GM18867 (cell line): ENCODE data around the gene KATNAL2.

Experiments
- ATAC-seq: cut with Tn5 transposase; IDR thresholded peaks from one replicate; pipeline ENCODE4 v1.9.1; 2021; ENCODE audit warnings: mild to moderate bottlenecking, moderate library complexity; ENCODE audit not compliant: unreplicated experiment

KATNAL2 gene

GRCh38 chr18:47109720-47110119, 192.3 kb downstream of the KATNAL2 start:
- no peak for ATAC-seq

GRCh38 chr18:47110492-47111274, 193.3 kb downstream of the KATNAL2 start:
- no peak for ATAC-seq

GRCh38 chr18:47113796-47114540, 196.6 kb downstream of the KATNAL2 start:
- ATAC-seq: no peak

GRCh38 chr18:47115205-47115604, 197.8 kb downstream of the KATNAL2 start:
- ATAC-seq: no peak

DNA sequence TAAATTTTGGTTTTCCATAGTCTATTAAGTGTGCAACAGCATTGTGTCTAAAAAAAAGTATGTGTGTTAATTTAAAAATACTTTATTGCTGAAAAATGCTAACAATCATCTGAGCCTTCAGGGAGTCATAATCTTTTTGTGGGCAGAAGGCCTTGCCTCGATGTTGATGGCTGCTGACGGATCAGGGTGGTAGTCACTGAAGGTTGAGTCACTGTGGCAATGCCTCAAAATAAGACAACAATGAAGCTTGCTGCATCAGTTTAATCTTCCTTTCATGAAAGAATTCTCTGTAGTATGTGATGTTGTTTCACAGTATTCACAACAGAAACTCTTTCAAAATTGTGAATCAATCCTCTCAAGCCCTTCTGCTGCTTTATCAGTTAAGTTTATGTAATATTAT, 201.6 kb downstream of the KATNAL2 start:
- ATAC-seq: no peak

DNA sequence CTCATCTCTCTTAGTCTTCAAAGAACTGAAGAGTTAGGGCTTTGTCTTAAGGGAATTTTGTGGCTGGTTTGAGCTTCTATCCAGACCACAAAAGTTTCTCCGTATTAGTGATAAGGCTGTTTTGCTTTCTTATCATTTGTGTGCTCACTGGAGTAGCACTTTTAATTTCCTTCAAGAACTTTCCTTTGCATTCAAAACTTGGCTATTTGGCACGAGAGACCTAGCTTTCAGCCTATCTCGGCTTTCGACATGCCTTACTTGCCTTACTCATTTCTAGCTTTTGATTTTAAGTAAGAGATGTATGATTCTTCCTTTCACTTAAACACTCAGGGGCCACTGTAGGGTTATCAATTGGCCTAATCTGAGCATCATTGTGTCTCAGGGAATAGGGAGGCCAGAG, 203.0 kb downstream of the KATNAL2 start:
- ATAC-seq: peak; percentile 97

DNA sequence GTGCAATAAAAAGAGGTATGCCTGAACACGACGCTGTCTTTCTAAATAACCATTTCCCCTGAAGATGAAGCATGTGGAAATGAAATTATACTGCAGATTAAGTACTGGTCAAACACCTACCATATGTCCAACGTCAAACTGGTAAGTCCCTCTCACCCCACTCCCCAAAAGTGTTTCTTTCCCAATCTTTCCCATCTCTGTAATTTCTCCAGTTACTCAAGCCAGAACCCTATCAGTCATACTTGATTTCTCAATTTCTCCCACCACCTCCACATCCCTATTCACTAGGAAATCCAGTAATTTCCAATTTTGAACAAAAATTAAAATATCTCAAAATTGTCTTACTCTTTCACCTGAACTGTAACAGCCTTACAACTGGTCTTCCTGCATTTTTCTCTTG, 203.7 kb downstream of the KATNAL2 start:
- ATAC-seq: no peak

- no peak for ATAC-seq
Observed at GRCh38 chr18:47141289-47141688, 223.9 kb downstream of the KATNAL2 start.

DNA sequence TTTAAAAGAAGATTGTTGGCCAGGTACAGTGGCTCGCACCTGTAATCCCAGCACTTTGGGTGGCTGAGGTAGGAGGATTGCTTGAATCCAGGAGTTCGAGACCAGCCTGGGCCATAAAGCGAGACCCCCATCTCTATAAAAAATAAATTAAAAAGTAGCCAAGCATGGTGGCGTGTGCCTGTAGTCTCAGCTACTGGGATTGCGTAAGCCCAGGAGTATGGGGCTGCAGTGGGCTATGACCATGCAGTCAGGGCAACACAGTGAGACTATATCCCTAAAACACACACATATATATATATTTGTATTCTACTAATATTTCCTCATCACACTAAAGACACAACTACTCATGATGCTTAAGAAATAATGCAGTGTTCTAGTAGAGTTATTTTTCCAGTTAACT, 225.8 kb downstream of the KATNAL2 start:
- no peak for ATAC-seq

DNA sequence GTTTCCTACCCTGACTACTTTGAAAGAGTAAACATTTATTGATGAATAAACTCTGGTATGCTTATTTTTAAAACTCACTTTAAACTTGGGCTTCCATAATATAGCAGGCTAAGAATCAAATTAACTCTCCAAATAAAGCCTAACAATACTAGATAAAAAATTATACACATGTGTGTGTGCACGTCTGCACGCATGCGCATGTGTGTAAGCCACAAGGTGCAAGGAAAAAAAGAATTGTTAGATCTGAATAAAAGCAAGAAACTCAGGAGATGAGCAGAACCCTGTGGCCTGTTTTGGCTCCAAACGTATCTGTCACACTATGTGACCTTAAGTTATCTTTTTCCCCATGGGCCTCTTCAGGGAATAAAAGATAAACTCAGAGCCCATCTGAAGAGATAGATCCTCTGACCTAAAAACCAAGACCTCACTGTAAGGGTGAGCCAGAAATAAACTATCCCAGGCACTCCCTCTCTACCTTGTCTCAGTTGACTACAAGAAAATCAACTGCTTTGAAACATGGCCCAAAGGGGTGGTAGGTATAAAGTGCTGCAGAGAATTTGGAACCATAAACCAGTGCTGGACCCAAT, 226.6 kb downstream of the KATNAL2 start:
- no peak for ATAC-seq

- ATAC-seq: no peak
Observed at GRCh38 chr18:47146206-47146605, 228.8 kb downstream of the KATNAL2 start.

DNA sequence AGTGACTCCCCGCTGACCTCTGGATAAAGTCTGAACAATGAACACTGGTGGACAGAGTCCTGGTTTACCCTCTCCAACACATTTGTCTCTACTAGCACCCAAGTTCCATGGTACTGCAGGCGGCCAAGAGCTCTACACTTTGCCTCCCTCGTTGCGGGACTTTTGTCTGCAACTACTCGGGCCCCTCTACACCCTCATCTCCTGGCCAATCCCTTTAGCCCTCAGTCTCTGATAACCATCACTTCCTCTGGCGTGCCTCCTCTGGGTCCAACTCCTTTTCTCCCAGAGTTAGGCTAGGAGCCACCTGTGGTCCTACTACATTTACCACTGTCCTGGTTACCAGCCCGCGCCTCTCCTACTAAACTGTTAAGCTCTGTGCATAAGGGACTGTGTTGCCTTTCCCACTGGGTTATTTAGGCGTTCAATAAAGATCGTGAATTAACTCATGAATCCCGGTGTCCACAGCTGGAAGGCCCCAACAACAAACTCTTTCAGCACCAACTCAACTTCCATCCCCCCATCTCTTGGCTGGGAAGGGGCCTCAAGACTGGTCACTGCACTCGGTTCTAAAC, 232.1 kb downstream of the KATNAL2 start:
- ATAC-seq: no peak

- ATAC-seq: peak; percentile 89
Observed at GRCh38 chr18:47150029-47150823, 232.8 kb downstream of the KATNAL2 start, which contains the start of gene HDHD2. HDHD2 (minus strand) TSS chr18:47150500; CDS start chr18:47136439, 14,061 bp downstream.

DNA sequence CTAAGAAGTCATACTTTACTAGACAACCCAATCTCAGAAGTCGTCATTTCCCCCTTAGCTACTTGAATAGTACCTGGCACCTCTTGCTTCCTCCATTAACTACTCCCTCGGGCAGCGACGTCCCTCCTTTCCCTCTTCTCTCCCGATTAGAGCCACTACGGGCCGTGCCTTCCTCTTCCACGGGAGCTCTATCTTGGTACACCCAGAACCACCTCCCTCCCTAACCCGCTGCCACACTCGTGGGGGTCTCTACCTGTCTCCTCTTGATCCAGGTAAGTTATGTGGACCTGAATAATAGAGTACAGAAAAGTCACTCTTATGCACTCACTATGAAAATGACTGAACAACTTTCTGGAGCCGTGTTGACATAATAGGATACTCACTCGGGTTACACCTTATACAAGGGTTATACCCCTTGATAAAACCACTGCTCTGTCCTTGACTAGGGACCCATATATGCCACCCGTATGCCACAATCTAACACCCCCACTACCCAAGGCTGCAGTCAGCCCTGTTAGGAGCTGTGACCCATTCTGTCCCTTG, 233.5 kb downstream of the KATNAL2 start:
- no peak for ATAC-seq

DNA sequence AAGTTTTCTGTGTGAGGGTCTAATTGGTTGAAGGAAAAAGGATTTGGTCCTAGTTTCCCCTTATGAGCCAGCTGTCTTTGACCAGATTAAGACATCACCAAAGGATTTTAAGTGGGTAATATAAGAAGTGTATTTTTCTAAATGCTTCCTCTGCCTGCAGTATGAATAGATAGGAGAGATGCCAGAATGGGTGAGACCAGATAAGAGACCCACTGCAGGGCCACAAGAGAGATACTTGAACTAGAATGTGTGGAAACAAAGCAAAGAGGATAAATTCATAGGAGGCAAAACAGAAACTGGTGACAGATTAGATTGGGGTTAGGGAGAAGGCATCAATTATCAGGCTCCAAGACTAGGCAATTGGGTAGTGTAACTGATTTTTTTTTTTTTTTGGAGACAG, 234.0 kb downstream of the KATNAL2 start:
- ATAC-seq: no peak
